Transverse colon (tissue), 4 donors: Measurements from ENCODE around the gene PARVA. TPM values are rescaled to one million over a fixed set of nuclear protein-coding genes. Genes with fewer than 3 reads are reported as not detected.
A peak's percentile ranks its signal among the peaks of the same experiment; 100 is the strongest.

Experiments
- DNase-seq: peaks from one replicate; pipeline ENCODE4 v3.0.0-alpha.2; 2019
- H3K27ac ChIP-seq, 4 donors: fragments of 200-600 bp; sonication (generic); 2 replicates each; pipeline ENCODE4 v1.5.1; 2016 to 2018; ENCODE audit warnings: inconsistent platforms in 4 of 4
- H3K27me3 ChIP-seq: fragments of 200-600 bp; sonication (generic); 2 replicates; pipeline ENCODE4 v1.5.1; 2017; ENCODE audit warnings: inconsistent platforms
- H3K36me3 ChIP-seq, 4 donors: fragments of 200-600 bp; sonication (generic); 2 replicates each; pipeline ENCODE4 v1.5.1; 2017 to 2019; ENCODE audit warnings: inconsistent platforms in 4 of 4
- H3K4me1 ChIP-seq, 4 donors: fragments of 200-600 bp; sonication (generic); 2 replicates each; pipeline ENCODE4 v1.5.1; 2017 to 2020; ENCODE audit warnings: inconsistent platforms in 4 of 4
- H3K4me3 ChIP-seq, 4 donors: fragments of 200-600 bp; sonication (generic); 1 replicate in 1 of 4; 2 replicates in 3 of 4; pipeline versions ENCODE4 v1.5.1 to v1.6.1; 2017 to 2019; ENCODE audit warnings: inconsistent platforms in 4 of 4
- H3K9me3 ChIP-seq, 2 donors: fragments of 200-600 bp; sonication (generic); 2 replicates each; pipeline ENCODE4 v1.5.1; 2017 to 2019; ENCODE audit warnings: inconsistent platforms in 2 of 2
- EP300 ChIP-seq: sonication (generic); formaldehyde crosslinking; IDR thresholded peaks from one replicate; pipeline ENCODE4 v1.6.1; 2017; ENCODE audit warnings: antibody characterized with exemption, low read depth
- POLR2A ChIP-seq: fragments of 450-650 bp; IDR thresholded peaks from one replicate; pipeline ENCODE4 v1.6.1; 2016; ENCODE audit warnings: antibody characterized with exemption, mild to moderate bottlenecking, moderate library complexity
- POLR2AphosphoS5 ChIP-seq, 3 donors: sonication (generic); formaldehyde crosslinking; IDR thresholded peaks; one replicate each; pipeline ENCODE4 v1.6.1; 2016; ENCODE audit warnings: antibody characterized with exemption in 3 of 3
- WGBS, 2 donors: methylation state at CpG; one replicate each; pipeline ENCODE4 v1.1.5; 2018; ENCODE audit warnings: low coverage in 1 of 2; 5-methylcytosine and 5-hydroxymethylcytosine counted together
- in situ Hi-C, 4 donors: fragments of 200-750 bp; cut with MboI; loops; one replicate each; pipeline versions ENCODE4 v1.15.0 to v1.15.1; 2017; ENCODE audit warnings: low sequenced_read_pairs in 3 of 4, low pct_ligation_motif_present in 1 of 4, low pct_unique_long_range_greater_than_20kb in 1 of 4
- intact Hi-C: fragments of 100-400 bp; cut with DNase I; formaldehyde crosslinking; loops from one replicate; pipeline ENCODE4 v1.15.1; 2023; ENCODE audit warnings: low total_unique reads
- total RNA-seq, 4 donors: library from RNA; depleted of rRNA; stranded (reverse); fragments of >200 nt; gene quantifications; one replicate each; pipeline ENCODE4 v1.1.0, GENCODE V29; 2016
- TF ChIP-seq, protein P1 (sequence below), 5 experiments: fragments of 200-600 bp in 3 of 5; fragments of 450-650 bp in 2 of 5; sonication (generic) in 3 of 5; IDR thresholded peaks; 1 replicate in 2 of 5; 2 replicates in 3 of 5; pipeline ENCODE4 v1.5.1; 2016 to 2017; ENCODE audit warnings: antibody characterized with exemption in 5 of 5, inconsistent platforms in 3 of 5, mild to moderate bottlenecking in 2 of 5, moderate library complexity in 1 of 5

PARVA gene
- total RNA-seq, 4 donors from 2014 or later: 34.3 to 82.0 (median 45.1) TPM

DNA sequence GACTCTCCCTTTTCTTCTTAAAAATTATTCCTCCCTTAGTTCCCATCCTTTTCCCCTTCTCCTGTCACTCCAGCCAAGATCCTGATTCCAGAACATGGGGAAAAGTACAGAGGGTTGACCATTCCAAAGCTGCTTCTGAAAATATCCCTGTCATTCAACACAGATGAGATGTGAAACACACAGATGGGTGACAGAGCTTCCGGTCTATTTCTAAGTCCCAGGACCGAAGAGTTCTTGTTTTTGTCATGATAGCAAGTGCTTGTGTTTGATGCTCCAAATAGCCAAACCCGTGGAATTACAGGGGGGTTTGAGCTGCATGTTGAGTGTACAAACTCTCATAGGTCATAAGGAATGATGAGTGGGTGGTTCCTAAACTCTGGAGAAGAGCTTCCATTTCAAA lies 57.9 kb downstream of the PARVA start:
- H3K4me3 ChIP-seq: no peak overlapping the region
- H3K27ac ChIP-seq: peak overlapping the region; percentile 76 to 90 (median 84)
- H3K36me3 ChIP-seq: no peaks in the 10 kb centered on the region
- in situ Hi-C loops (no loop called here), intact Hi-C loops (no loop called here)
- 57 to 60% methylated on average over 1 to 3 of the region's 3 CpGs for WGBS, 2 donors
- no peaks in the 10 kb centered on the region for H3K27me3 ChIP-seq
- no peaks in the 10 kb centered on the region for H3K9me3 ChIP-seq
- no peak for DNase-seq
- no peak for TF ChIP-seq EP300
- TF ChIP-seq, protein P1, sequence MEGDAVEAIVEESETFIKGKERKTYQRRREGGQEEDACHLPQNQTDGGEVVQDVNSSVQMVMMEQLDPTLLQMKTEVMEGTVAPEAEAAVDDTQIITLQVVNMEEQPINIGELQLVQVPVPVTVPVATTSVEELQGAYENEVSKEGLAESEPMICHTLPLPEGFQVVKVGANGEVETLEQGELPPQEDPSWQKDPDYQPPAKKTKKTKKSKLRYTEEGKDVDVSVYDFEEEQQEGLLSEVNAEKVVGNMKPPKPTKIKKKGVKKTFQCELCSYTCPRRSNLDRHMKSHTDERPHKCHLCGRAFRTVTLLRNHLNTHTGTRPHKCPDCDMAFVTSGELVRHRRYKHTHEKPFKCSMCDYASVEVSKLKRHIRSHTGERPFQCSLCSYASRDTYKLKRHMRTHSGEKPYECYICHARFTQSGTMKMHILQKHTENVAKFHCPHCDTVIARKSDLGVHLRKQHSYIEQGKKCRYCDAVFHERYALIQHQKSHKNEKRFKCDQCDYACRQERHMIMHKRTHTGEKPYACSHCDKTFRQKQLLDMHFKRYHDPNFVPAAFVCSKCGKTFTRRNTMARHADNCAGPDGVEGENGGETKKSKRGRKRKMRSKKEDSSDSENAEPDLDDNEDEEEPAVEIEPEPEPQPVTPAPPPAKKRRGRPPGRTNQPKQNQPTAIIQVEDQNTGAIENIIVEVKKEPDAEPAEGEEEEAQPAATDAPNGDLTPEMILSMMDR (IDR thresholded peaks at IDR 0.05): no peak
- no peak for TF ChIP-seq POLR2AphosphoS5 (IDR thresholded peaks at IDR 0.05)
- TF ChIP-seq POLR2A: no peak
- peaks cover 25 to 80% (median 44%) of the 10 kb centered on the region in 4 donors for H3K4me1 ChIP-seq

DNA sequence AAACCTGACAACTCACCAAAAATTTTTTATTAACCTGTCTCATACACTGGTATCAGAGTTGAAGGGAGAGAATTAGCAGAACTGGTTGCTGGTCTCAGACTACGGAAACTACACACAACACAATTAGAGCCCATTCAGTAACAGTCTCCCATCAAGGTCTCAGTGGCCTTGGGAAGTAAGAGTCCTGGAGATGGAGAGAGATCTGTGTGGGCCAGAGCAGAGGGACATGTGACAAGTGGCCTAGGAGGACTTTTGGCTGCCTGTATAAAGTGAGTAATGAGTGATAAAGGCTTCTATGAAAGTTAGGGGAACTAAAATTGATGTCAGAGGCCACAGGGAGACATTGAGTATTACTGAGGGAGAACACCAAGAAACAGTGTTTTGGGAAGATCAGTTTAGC lies 58.9 kb downstream of the PARVA start:
- in situ Hi-C loops: no loop called here
- no peak for TF ChIP-seq EP300
- TF ChIP-seq, protein P1 (IDR thresholded peaks at IDR 0.05): no peak
- TF ChIP-seq POLR2AphosphoS5 (IDR thresholded peaks at IDR 0.05): no peak
- H3K9me3 ChIP-seq: no peaks in the 10 kb centered on the region

DNA sequence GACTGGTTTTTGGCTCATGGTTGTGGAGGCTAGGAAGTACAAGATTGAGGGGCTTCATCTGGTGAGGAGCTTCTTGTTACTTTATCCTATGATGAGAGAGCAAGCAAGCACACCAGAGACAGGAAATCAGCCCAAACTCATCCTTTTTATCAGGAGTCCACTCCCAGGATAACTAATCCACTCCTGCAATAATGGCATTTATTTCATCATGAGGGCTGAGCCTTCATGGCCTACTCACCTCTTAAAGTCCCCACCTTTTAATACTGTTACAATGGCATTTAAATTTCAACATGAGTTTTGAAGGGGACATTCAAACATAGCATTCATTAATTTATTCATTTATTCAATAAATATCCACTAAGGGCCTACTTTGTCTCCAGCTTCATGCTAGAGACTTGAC lies 60.9 kb downstream of the PARVA start:
- TF ChIP-seq POLR2AphosphoS5 (IDR thresholded peaks at IDR 0.05) (no peak), POLR2A (no peak), EP300 (no peak)
- TF ChIP-seq, protein P1 (IDR thresholded peaks at IDR 0.05): no peak
- no peak for DNase-seq
- Histone ChIP-seq H3K4me1 (peaks cover 8 to 53% (median 22%) of the 10 kb centered on the region in 4 donors), H3K27me3 (no peaks in the 10 kb centered on the region), H3K4me3 (no peak overlapping the region), H3K9me3 (no peaks in the 10 kb centered on the region), H3K36me3 (no peaks in the 10 kb centered on the region), H3K27ac (peak overlapping the region; percentile 65 to 70 (median 68))
- in situ Hi-C loops: no loop called here
- intact Hi-C loops: no loop called here

More for the DNA sequence above, 58.9 kb downstream of the PARVA start:
- Histone ChIP-seq H3K27me3 (no peaks in the 10 kb centered on the region), H3K27ac (peak overlapping the region; percentile 76 to 90 (median 84)), H3K4me3 (no peak overlapping the region), H3K4me1 (peaks cover 17 to 69% (median 34%) of the 10 kb centered on the region in 4 donors), H3K36me3 (no peaks in the 10 kb centered on the region)
- 90% methylated on average over 1 of the region's 1 CpG; no CpG with 5 or more reads in 1 of the 2 donors for WGBS, 2 donors
- no peak for DNase-seq
- intact Hi-C loops: no loop called here

DNA sequence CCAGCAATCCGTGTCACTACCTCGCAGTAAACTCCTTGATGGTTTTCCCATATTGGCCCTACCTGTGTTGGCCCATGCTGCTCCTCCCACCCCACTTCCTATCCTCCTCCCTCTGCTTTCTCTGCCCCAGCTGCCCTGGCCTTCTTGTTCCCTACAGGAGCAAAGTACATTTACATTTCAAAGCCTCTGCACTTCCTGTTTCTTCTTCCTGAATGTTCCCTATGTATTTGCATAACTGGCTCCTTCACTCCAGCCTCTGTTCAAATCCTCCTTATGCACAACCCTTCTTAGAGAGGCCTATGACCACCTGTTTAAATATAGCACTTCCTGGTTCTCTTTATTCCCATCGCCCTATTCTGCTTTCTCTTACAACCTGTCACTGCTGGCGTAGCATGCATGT lies 62.2 kb downstream of the PARVA start:
- 64 to 79% methylated on average over 2 to 4 of the region's 4 CpGs for WGBS, 2 donors
- H3K27ac ChIP-seq: peak overlapping the region; percentile 65 to 70 (median 68)
- DNase-seq: peak; percentile 35

More for the DNA sequence above, 62.2 kb downstream of the PARVA start:
- H3K9me3 ChIP-seq: no peaks in the 10 kb centered on the region
- H3K36me3 ChIP-seq: peaks cover 0 to 6% (median 0%) of the 10 kb centered on the region in 4 donors
- H3K27me3 ChIP-seq: no peaks in the 10 kb centered on the region
- TF ChIP-seq POLR2AphosphoS5 (IDR thresholded peaks at IDR 0.05) (no peak), POLR2A (no peak), EP300 (no peak)
- TF ChIP-seq, protein P1 (IDR thresholded peaks at IDR 0.05): peak in 1 of 5 experiments; percentile 19
- in situ Hi-C loops: no loop called here
- intact Hi-C loops: no loop called here
- H3K4me3 ChIP-seq: no peak overlapping the region
- H3K4me1 ChIP-seq: peaks cover 0 to 40% (median 12%) of the 10 kb centered on the region in 4 donors
